Ishikawa (cell line): ENCODE data around the gene DNMT3A.

Source experiments
- CEBPB ChIP-seq: IDR thresholded peaks from 2 replicates; pipeline ENCODE4 v1.6.1; 2012
- CREB1 ChIP-seq: IDR thresholded peaks from 2 replicates; pipeline ENCODE4 v1.6.1; 2012; ENCODE audit warnings: low read depth
- EGR1 ChIP-seq: IDR thresholded peaks from 2 replicates; pipeline ENCODE4 v1.6.1; 2012
- EP300 ChIP-seq: IDR thresholded peaks from 2 replicates; pipeline ENCODE4 v1.6.1; 2012; ENCODE audit warnings: borderline replicate concordance
- FOXM1 ChIP-seq: IDR thresholded peaks from 2 replicates; pipeline ENCODE4 v1.6.1; 2012; ENCODE audit warnings: low read depth, borderline replicate concordance
- MAX ChIP-seq: IDR thresholded peaks from 2 replicates; pipeline ENCODE4 v1.6.1; 2012
- NFIC ChIP-seq: IDR thresholded peaks from 2 replicates; pipeline ENCODE4 v1.6.1; 2012
- RAD21 ChIP-seq: IDR thresholded peaks from 2 replicates; pipeline ENCODE4 v1.6.1; 2012; ENCODE audit warnings: low read depth
- REST ChIP-seq: IDR thresholded peaks from 2 replicates; pipeline ENCODE4 v1.6.1; 2012; ENCODE audit warnings: low read depth, mild to moderate bottlenecking
- TAF1 ChIP-seq: IDR thresholded peaks from 2 replicates; pipeline ENCODE4 v1.6.1; 2012; ENCODE audit warnings: low read depth, mild to moderate bottlenecking
- TCF12 ChIP-seq: IDR thresholded peaks from 2 replicates; pipeline ENCODE4 v1.6.1; 2012; ENCODE audit warnings: low read depth
- TEAD4 ChIP-seq: IDR thresholded peaks from 2 replicates; pipeline ENCODE4 v1.6.1; 2012
- USF1 ChIP-seq: IDR thresholded peaks from 2 replicates; pipeline ENCODE4 v1.6.1; 2012
- YY1 ChIP-seq: IDR thresholded peaks from 2 replicates; pipeline ENCODE4 v1.6.1; 2012; ENCODE audit warnings: low read depth
- ZBTB7A ChIP-seq: IDR thresholded peaks from 2 replicates; pipeline ENCODE4 v1.6.1; 2012; ENCODE audit warnings: low read depth

Gene DNMT3A

GRCh38 chr2:25343187-25343825, 1.6 kb upstream of the DNMT3A start:
- TF ChIP-seq FOXM1 (no peak), ZBTB7A (no peak), REST (peak; percentile 59), USF1 (no peak)

- TF ChIP-seq ZBTB7A = peak; percentile 88
- TF ChIP-seq RAD21 = peak; percentile 69
- TF ChIP-seq REST = peak; percentile 86
- peak; percentile 53 for TF ChIP-seq MAX
- no peak; the same call in 1 of the 2 replicates for TF ChIP-seq USF1
- TF ChIP-seq CREB1 = no peak
Measured at GRCh38 chr2:25342372-25343186, 854 bp upstream of the DNMT3A start.

- TF ChIP-seq USF1 = no peak
- no peak for TF ChIP-seq TCF12
- no peak for TF ChIP-seq FOXM1
- TF ChIP-seq TEAD4 = no peak
- TF ChIP-seq EGR1 = no peak
- no peak for TF ChIP-seq REST
- no peak for TF ChIP-seq MAX
- no peak for TF ChIP-seq NFIC
- TF ChIP-seq EP300 = no peak
- no peak for TF ChIP-seq TAF1
Measured at GRCh38 chr2:25341011-25341727, 556 bp downstream of the DNMT3A start.

GRCh38 chr2:25340181-25340921, 1.4 kb downstream of the DNMT3A start:
- TF ChIP-seq RAD21 (no peak), FOXM1 (no peak), NFIC (peak; percentile 68), TEAD4 (no peak), EP300 (no peak), EGR1 (peak; percentile 62), ZBTB7A (peak; percentile 85), CEBPB (no peak), YY1 (no peak), MAX (peak; percentile 20; the same call in 1 of the 2 replicates), CREB1 (no peak)
